Measurements from ENCODE around the gene BRSK2. TPM values are rescaled to one million over a fixed set of nuclear protein-coding genes. Genes with fewer than 3 reads are reported as not detected.

BRSK2 gene
- total RNA-seq, 1 donor from 2014 or later: 0.11 TPM

DNA sequence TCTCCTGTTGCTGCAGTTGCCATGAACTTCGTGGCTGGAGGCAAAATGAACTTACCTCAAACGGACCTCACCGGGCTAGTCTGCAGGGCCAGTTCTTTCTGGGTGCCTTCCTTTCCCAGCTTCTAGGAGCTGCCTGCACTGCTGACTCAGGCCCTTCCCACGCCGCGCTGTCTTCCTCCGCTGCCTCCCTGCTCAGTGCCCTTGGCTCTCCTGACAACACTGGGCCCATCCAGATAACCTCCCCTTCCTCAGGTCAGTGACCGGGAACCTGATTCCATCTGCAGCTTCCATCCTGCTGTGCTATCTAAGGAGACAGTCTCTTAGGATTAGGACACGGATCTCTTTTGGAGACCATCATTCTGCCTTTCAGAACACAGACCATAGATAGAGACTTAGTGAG is 77.5 kb downstream of the BRSK2 start:
- ChIA-PET POLR2A (no interaction called here), CTCF (no interaction called here)

DNA sequence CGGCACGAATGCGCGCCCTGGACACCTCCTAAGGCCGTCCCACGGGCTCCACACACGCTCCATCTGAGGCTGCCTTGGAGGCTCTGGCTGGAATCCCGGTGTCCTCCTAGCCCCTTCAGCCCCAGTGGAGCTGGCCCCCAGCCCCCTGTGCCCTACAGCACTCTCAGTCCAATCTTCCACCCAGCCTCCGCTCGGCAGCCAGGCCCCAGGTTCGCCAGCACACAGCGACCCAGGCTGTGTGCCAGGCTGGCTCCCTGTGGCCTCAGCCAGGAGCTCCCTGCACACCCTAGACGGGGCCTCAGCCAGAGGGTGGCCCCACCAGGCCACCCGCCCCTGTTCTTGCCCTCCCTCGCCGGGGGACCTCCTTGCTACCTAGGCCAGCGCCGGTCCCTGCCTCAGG is 78.3 kb downstream of the BRSK2 start:
- DNase-seq (no peak), ATAC-seq (ENCODE audit: low read depth) (no peak)
- intact Hi-C loops (cut with micrococcal nuclease): no loop called here
- Mint-ChIP-seq H3K27me3 (no peaks in the 10 kb centered on the region), H3K36me3 (ENCODE audit: low read depth) (peaks cover 44% of the 10 kb centered on the region), H3K4me3 (no peak overlapping the region), H3K4me1 (no peaks in the 10 kb centered on the region), H3K9me3 (no peaks in the 10 kb centered on the region), H3K27ac (no peak overlapping the region)
- TF ChIP-seq, protein P1, sequence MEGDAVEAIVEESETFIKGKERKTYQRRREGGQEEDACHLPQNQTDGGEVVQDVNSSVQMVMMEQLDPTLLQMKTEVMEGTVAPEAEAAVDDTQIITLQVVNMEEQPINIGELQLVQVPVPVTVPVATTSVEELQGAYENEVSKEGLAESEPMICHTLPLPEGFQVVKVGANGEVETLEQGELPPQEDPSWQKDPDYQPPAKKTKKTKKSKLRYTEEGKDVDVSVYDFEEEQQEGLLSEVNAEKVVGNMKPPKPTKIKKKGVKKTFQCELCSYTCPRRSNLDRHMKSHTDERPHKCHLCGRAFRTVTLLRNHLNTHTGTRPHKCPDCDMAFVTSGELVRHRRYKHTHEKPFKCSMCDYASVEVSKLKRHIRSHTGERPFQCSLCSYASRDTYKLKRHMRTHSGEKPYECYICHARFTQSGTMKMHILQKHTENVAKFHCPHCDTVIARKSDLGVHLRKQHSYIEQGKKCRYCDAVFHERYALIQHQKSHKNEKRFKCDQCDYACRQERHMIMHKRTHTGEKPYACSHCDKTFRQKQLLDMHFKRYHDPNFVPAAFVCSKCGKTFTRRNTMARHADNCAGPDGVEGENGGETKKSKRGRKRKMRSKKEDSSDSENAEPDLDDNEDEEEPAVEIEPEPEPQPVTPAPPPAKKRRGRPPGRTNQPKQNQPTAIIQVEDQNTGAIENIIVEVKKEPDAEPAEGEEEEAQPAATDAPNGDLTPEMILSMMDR (IDR thresholded peaks at IDR 0.05): no peak
- CTCF ChIA-PET: no interaction called here
- POLR2A ChIA-PET: no interaction called here

More for the DNA sequence above, 77.5 kb downstream of the BRSK2 start:
- intact Hi-C loops (cut with micrococcal nuclease): no loop called here
- no peaks in the 10 kb centered on the region for H3K9me3 Mint-ChIP-seq
- no peak for DNase-seq
- TF ChIP-seq, protein P1 (IDR thresholded peaks at IDR 0.05): no peak
- no peaks in the 10 kb centered on the region for H3K4me1 Mint-ChIP-seq
- no peak overlapping the region for H3K27ac Mint-ChIP-seq
- no peak for ATAC-seq (ENCODE audit: low read depth)
- peaks cover 43% of the 10 kb centered on the region for H3K36me3 Mint-ChIP-seq (ENCODE audit: low read depth)
- H3K4me3 Mint-ChIP-seq: no peak overlapping the region
- H3K27me3 Mint-ChIP-seq: no peaks in the 10 kb centered on the region

DNA sequence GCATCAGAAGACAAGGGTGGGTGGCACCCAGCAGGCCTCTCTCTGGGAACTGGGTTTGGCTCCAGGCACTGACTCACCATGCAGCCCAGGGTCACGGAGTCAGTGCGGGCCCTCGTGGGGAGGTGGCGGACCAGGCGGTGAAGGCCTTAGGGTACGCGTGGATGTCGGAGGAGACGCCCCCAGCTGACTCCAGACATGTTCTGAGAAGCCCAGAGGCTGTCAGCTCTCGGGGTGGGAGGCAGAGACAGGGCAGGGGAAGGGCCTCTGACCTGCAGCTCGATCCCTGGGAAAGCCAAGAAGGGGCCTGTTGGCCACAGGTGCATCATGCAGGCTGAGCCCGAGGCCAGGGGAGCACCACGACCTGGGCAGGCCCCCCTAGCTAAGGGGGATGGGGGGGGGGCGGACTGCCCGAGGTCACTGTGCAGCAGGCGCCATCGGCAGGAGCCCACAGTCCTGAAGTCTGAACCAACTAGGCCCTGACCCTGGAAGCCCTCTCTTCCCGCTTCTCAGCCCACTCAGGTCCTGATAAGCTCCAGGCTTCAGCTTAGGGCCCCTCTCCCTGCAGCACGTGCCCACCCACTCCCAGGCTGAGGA is 78.8 kb downstream of the BRSK2 start:
- Mint-ChIP-seq H3K27me3 (no peaks in the 10 kb centered on the region), H3K9me3 (no peaks in the 10 kb centered on the region), H3K4me3 (no peak overlapping the region), H3K27ac (no peak overlapping the region), H3K4me1 (no peaks in the 10 kb centered on the region), H3K36me3 (ENCODE audit: low read depth) (peaks cover 50% of the 10 kb centered on the region)
- no peak for ATAC-seq (ENCODE audit: low read depth)
- ChIA-PET POLR2A (no interaction called here), CTCF (no interaction called here)
- TF ChIP-seq, protein P1 (IDR thresholded peaks at IDR 0.05): no peak
- intact Hi-C loops (cut with micrococcal nuclease): no loop called here
- DNase-seq: no peak

DNA sequence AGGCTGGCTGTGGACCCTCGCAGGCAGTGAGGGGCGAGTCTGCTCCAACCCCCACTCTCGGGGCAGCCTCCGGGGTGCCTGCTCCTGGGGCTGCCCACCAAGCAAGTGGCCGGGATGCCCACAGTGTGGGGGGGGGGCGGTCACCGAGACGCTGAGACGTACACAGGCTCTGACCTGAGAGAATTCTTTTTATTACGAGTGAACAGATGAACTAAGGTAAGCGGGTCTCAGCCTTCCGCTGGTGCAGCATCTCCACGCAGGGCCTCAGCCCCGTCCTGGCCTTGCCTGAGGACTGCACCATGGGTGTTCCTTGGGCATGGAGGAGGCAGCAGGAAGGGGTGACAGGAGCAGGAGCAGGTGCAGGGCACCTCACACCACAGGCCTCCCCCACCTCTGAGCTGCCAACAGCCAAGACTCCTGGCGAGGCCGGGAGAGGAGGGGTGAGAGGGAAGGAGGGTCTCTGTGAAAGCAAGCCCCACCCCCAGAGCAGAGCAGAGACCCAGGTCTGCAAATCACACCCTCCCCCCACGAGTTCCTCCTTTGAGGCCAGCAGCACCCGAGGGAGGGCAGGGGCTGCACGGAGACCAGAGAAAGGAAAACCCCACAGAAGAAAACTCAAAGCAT is 79.7 kb downstream of the BRSK2 start:
- Mint-ChIP-seq H3K9me3 (no peaks in the 10 kb centered on the region), H3K27ac (no peak overlapping the region), H3K27me3 (no peaks in the 10 kb centered on the region), H3K36me3 (ENCODE audit: low read depth) (peaks cover 58% of the 10 kb centered on the region), H3K4me3 (no peak overlapping the region), H3K4me1 (no peaks in the 10 kb centered on the region)
- TF ChIP-seq, protein P1 (IDR thresholded peaks at IDR 0.05): no peak
- DNase-seq: no peak
- ChIA-PET CTCF (no interaction called here), POLR2A (no interaction called here)
- no peak for ATAC-seq (ENCODE audit: low read depth)
- intact Hi-C loops (cut with micrococcal nuclease): no loop called here

DNA sequence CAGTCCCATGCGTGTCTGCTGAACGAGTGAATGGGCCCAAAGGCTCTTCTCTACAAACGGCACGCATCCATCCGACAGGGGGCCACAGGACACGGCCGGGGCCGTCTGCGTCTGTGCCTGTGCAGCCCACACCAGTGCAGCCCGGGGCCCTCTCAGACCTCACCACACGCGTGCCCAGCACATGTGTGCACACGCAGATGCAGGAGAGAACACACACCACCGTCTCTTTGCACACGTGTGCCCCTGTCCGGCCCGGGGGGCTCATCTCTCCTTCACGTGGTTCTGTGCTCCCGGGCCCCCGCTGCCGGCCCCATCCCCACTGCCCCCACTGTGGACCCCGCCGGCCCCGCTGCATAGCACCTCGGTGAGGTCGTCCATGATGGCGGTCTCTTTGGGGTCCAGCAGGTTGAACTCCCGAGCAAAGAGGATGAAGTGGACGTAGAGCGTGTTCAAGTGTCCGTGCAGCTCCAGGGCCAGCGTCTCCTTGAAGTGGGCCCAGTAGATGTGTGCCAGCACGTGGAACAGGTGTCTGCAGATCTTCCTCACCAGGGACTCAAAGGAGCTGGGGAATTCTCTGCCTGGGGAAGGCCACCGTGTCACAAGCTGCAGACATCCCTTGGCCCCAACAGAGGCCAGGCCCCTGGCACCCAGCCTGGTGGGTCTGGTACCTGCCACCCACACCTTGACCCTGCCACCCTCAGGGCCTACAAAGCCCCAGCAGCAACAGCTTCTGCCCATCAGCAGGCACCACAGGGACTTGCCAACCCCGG is 80.4 kb downstream of the BRSK2 start:
- intact Hi-C loops (cut with micrococcal nuclease): no loop called here
- Mint-ChIP-seq H3K9me3 (no peaks in the 10 kb centered on the region), H3K4me3 (no peak overlapping the region), H3K4me1 (no peaks in the 10 kb centered on the region), H3K27me3 (no peaks in the 10 kb centered on the region), H3K27ac (no peak overlapping the region), H3K36me3 (ENCODE audit: low read depth) (peaks cover 64% of the 10 kb centered on the region)
- no peak for ATAC-seq (ENCODE audit: low read depth)
- ChIA-PET POLR2A (no interaction called here), CTCF (no interaction called here)
- TF ChIP-seq, protein P1 (IDR thresholded peaks at IDR 0.05): no peak
- no peak for DNase-seq

All from activated B cell treated with CpG ODN at 0.5 μM for 24 hours (primary cell).